HG03095 (cell line): ENCODE results near the gene NRG3.

Experiments used
- ATAC-seq: cut with Tn5 transposase; IDR thresholded peaks from one replicate; pipeline ENCODE4 v1.9.1; 2021; ENCODE audit warnings: moderate library complexity; ENCODE audit not compliant: unreplicated experiment

The NRG3 gene

GRCh38 chr10:82874671-82875070, 999.7 kb downstream of the NRG3 start:
- no peak for ATAC-seq

GRCh38 chr10:82880776-82881290, 1005.8 kb downstream of the NRG3 start:
- ATAC-seq: no peak

- no peak for ATAC-seq
Observed at GRCh38 chr10:82882722-82883121, 1007.7 kb downstream of the NRG3 start.

- ATAC-seq: no peak
Observed at GRCh38 chr10:82883603-82884002, 1008.6 kb downstream of the NRG3 start.

GRCh38 chr10:82887488-82887887, 1012.5 kb downstream of the NRG3 start:
- no peak for ATAC-seq

- no peak for ATAC-seq
Observed at GRCh38 chr10:82888809-82889455, 1013.9 kb downstream of the NRG3 start.

- no peak for ATAC-seq
Observed at GRCh38 chr10:82889728-82890127, 1014.7 kb downstream of the NRG3 start.

GRCh38 chr10:82890573-82890972, 1015.6 kb downstream of the NRG3 start:
- no peak for ATAC-seq

- ATAC-seq: no peak
Observed at GRCh38 chr10:82908096-82908495, 1033.1 kb downstream of the NRG3 start.

GRCh38 chr10:82908751-82909150, 1033.8 kb downstream of the NRG3 start:
- ATAC-seq: no peak

GRCh38 chr10:82910301-82910700, 1035.3 kb downstream of the NRG3 start:
- ATAC-seq: no peak

- ATAC-seq: no peak
Observed at GRCh38 chr10:82914655-82915136, 1039.7 kb downstream of the NRG3 start.

GRCh38 chr10:82916941-82917340, 1041.9 kb downstream of the NRG3 start:
- no peak for ATAC-seq

GRCh38 chr10:82918022-82918421, 1043.0 kb downstream of the NRG3 start:
- ATAC-seq: no peak

- peak; percentile 56 for ATAC-seq
Observed at GRCh38 chr10:82922046-82922445, 1047.1 kb downstream of the NRG3 start.

- ATAC-seq: no peak
Observed at GRCh38 chr10:82922755-82923154, 1047.8 kb downstream of the NRG3 start.

- no peak for ATAC-seq
Observed at GRCh38 chr10:82924711-82925110, 1049.7 kb downstream of the NRG3 start.

GRCh38 chr10:82925547-82925946, 1050.6 kb downstream of the NRG3 start:
- peak; percentile 67 for ATAC-seq

GRCh38 chr10:82932451-82932850, 1057.5 kb downstream of the NRG3 start:
- ATAC-seq: no peak

- ATAC-seq: no peak
Observed at GRCh38 chr10:82934429-82934828, 1059.4 kb downstream of the NRG3 start.

- ATAC-seq: no peak
Observed at GRCh38 chr10:82934947-82935346, 1060.0 kb downstream of the NRG3 start.

GRCh38 chr10:82938331-82938730, 1063.3 kb downstream of the NRG3 start:
- ATAC-seq: no peak
